Superior temporal gyrus (tissue), 1 donor: ENCODE measurements around the gene EXOSC3.

Experiments
- DNase-seq: peaks from one replicate; pipeline ENCODE4 v3.0.0-alpha.2; 2016; ENCODE audit errors: extremely low spot score

Gene EXOSC3

DNA sequence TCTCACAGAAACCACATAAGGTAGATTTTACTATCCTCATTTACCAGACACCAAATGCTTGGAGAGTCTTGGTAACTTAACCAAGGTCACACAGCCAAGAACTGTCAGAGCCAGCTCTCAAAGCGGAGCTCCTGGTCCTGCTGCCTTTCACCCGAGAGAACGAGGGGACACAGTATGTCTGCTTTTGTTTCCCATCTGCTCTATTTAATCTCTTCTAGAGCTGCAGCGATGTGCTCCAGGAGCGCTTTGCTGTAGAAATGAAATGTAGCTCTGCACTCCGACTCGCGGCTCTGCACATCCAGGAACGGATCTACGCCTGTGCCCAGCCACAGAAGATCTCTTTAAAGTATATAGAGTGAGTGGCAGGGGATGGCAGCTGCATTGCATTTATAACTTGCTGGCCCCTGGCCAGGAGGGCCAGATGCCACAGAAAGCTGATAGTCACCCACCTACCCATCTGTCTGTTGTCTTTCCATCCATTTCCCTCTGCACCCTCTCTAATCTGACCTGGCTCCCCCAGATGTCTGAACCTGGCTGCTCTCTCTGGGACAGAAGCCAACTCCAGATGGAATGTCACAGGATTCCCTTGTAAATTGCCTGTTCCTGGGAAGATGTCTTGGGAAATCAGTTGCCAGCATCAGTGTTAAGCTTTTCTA is 52.6 kb downstream of the EXOSC3 start:
- DNase-seq, result peak; percentile 14

- DNase-seq, result no peak
These were observed 54.0 kb downstream of the EXOSC3 start for GRCh38 chr9:37730839-37731238.

GRCh38 chr9:37730256-37730655 is 54.6 kb downstream of the EXOSC3 start:
- no peak for DNase-seq
